ENCODE data around the gene APOBEC3F.
"Not testable (repeated sequence)": the region's sequence is repeated elsewhere in the genome, so short reads cannot be mapped to it uniquely, and the experiment has no call there.

Gene APOBEC3F

GRCh38 chr22:39028281-39028680 lies 12.4 kb upstream of the APOBEC3F start:
- no peak for DNase-seq

GRCh38 chr22:39029227-39029626 lies 11.4 kb upstream of the APOBEC3F start:
- DNase-seq = no peak

GRCh38 chr22:39030705-39031104 lies 10.0 kb upstream of the APOBEC3F start:
- DNase-seq = no peak

- not testable (repeated sequence) for DNase-seq
These were observed 9.0 kb upstream of the APOBEC3F start for GRCh38 chr22:39031434-39032295.

- not testable (repeated sequence) for DNase-seq
These were observed 3.6 kb upstream of the APOBEC3F start for GRCh38 chr22:39037071-39037470.

GRCh38 chr22:39039306-39040126 lies 1.1 kb upstream of the APOBEC3F start:
- no peak for DNase-seq

- not testable (repeated sequence) for DNase-seq
These were observed 518 bp upstream of the APOBEC3F start for GRCh38 chr22:39040155-39040537.

GRCh38 chr22:39041908-39042307 lies 1.2 kb downstream of the APOBEC3F start:
- DNase-seq = no peak

- not testable (repeated sequence) for DNase-seq
These were observed 2.4 kb downstream of the APOBEC3F start for GRCh38 chr22:39043063-39043462.

- DNase-seq = not testable (repeated sequence)
These were observed 4.5 kb downstream of the APOBEC3F start for GRCh38 chr22:39045136-39045535.

- DNase-seq = not testable (repeated sequence)
These were observed 8.8 kb downstream of the APOBEC3F start for GRCh38 chr22:39049486-39049885.

GRCh38 chr22:39051844-39052495 lies 11.3 kb downstream of the APOBEC3F start:
- not testable (repeated sequence) for DNase-seq

GRCh38 chr22:39055658-39056057 lies 15.0 kb downstream of the APOBEC3F start:
- no peak for DNase-seq

GRCh38 chr22:39061290-39061689 lies 20.6 kb downstream of the APOBEC3F start:
- not testable (repeated sequence) for DNase-seq

- not testable (repeated sequence) for DNase-seq
These were observed 21.3 kb downstream of the APOBEC3F start for GRCh38 chr22:39061951-39062350.

GRCh38 chr22:39063904-39064303 lies 23.2 kb downstream of the APOBEC3F start:
- DNase-seq = not testable (repeated sequence)

GRCh38 chr22:39066442-39067276 lies 26.0 kb downstream of the APOBEC3F start:
- DNase-seq = not testable (repeated sequence)

- no peak for DNase-seq
These were observed 27.5 kb downstream of the APOBEC3F start for GRCh38 chr22:39068033-39068785.

- no peak for DNase-seq
These were observed 29.5 kb downstream of the APOBEC3F start for GRCh38 chr22:39070186-39070585.

- DNase-seq = not testable (repeated sequence)
These were observed 31.9 kb downstream of the APOBEC3F start for GRCh38 chr22:39072581-39072981.

GRCh38 chr22:39073981-39074380 lies 33.3 kb downstream of the APOBEC3F start:
- DNase-seq = no peak

Data from stimulated activated CD4-positive, alpha-beta T cell treated with anti-CD3 and anti-CD28 coated beads, Interleukin-2, amount 100 ng/mL, for 48 hours (primary cell).